SK-N-DZ (cell line): ENCODE data around the gene SLX9.

Experiments
- DNase-seq: peaks from one replicate; pipeline ENCODE4 v3.0.0-alpha.2; 2015; ENCODE audit warnings: low spot score

The SLX9 gene

GRCh38 chr21:44958471-44959191, 18.8 kb downstream of the SLX9 start:
- no peak for DNase-seq

GRCh38 chr21:44959376-44960091, 19.7 kb downstream of the SLX9 start:
- no peak for DNase-seq

- no peak for DNase-seq
Observed at GRCh38 chr21:44960141-44961092, 20.6 kb downstream of the SLX9 start.

GRCh38 chr21:44962403-44962966, 22.7 kb downstream of the SLX9 start:
- DNase-seq, result no peak

GRCh38 chr21:44964381-44964780, 24.6 kb downstream of the SLX9 start:
- DNase-seq, result no peak

GRCh38 chr21:44965251-44966022, 25.6 kb downstream of the SLX9 start:
- no peak for DNase-seq

- no peak for DNase-seq
Observed at GRCh38 chr21:44966135-44967081, 26.6 kb downstream of the SLX9 start.

- DNase-seq, result no peak
Observed at GRCh38 chr21:44967082-44968047, 27.5 kb downstream of the SLX9 start.

GRCh38 chr21:44969066-44969670, 29.3 kb downstream of the SLX9 start:
- no peak for DNase-seq

- no peak for DNase-seq
Observed at GRCh38 chr21:44969931-44970755, 30.3 kb downstream of the SLX9 start.

- DNase-seq, result no peak
Observed at GRCh38 chr21:44970766-44971671, 31.2 kb downstream of the SLX9 start.

- no peak for DNase-seq
Observed at GRCh38 chr21:44971672-44971995, 31.8 kb downstream of the SLX9 start.

GRCh38 chr21:44972301-44972814, 32.5 kb downstream of the SLX9 start:
- no peak for DNase-seq

- no peak for DNase-seq
Observed at GRCh38 chr21:44972821-44973220, 33.0 kb downstream of the SLX9 start.

GRCh38 chr21:44973598-44973997, 33.8 kb downstream of the SLX9 start:
- DNase-seq, result no peak

GRCh38 chr21:44974676-44975075, 34.8 kb downstream of the SLX9 start:
- no peak for DNase-seq
